Neural cell (in vitro differentiated cells): ENCODE results near the gene MYLIP. TPM values are rescaled to one million over a fixed set of nuclear protein-coding genes. Genes with fewer than 3 reads are reported as not detected.

Source experiments
- H2AFZ ChIP-seq: fragments of 200-600, 300-800 bp; sonication (generic), shearing (Covaris generic); 2 replicates; pipeline ENCODE4 v1.6.0; 2014; ENCODE audit warnings: low read depth, mild to moderate bottlenecking, antibody characterized with exemption, low read length, moderate library complexity
- H3F3A ChIP-seq: fragments of 200-600 bp; shearing (Covaris generic); 2 replicates; pipeline ENCODE4 v1.6.1; 2016; ENCODE audit warnings: mild to moderate bottlenecking, moderate library complexity, mixed read lengths, antibody characterized with exemption, low read length; ENCODE audit not compliant: insufficient read depth, poor library complexity, severe bottlenecking
- H3K27ac ChIP-seq: fragments of 200-600, 300-800 bp; sonication (generic), shearing (Covaris generic); 2 replicates; pipeline ENCODE4 v1.5.1; 2014; ENCODE audit warnings: mild to moderate bottlenecking, low read length, moderate library complexity
- H3K27me3 ChIP-seq: fragments of 300-800, 200-600 bp; sonication (generic), shearing (Covaris generic); 2 replicates; pipeline ENCODE4 v1.6.0; 2014; ENCODE audit warnings: mild to moderate bottlenecking, low read depth, low read length, moderate library complexity; ENCODE audit not compliant: insufficient read depth
- H3K36me3 ChIP-seq: fragments of 300-800, 200-600 bp; sonication (generic), shearing (Covaris generic); 2 replicates; pipeline ENCODE4 v1.5.1; 2014; ENCODE audit warnings: mild to moderate bottlenecking, antibody characterized with exemption, low read length, moderate library complexity; ENCODE audit not compliant: insufficient read depth
- H3K4me2 ChIP-seq: fragments of 300-800, 200-600 bp; sonication (generic), shearing (Covaris generic); 2 replicates; pipeline ENCODE4 v1.6.0; 2014; ENCODE audit warnings: mild to moderate bottlenecking, low read length
- H3K4me3 ChIP-seq: fragments of 300-800, 200-600 bp; sonication (generic), shearing (Covaris generic); 2 replicates; pipeline ENCODE4 v1.5.1; 2014; ENCODE audit warnings: mild to moderate bottlenecking, low read length, moderate library complexity
- H3K79me2 ChIP-seq: fragments of 200-600 bp; shearing (Covaris generic); replicated peaks from 2 replicates; pipeline ENCODE4 v1.6.0; 2014; ENCODE audit warnings: mild to moderate bottlenecking, low read length, moderate library complexity; ENCODE audit not compliant: insufficient read depth
- H3K9ac ChIP-seq: fragments of 300-800, 200-600 bp; sonication (generic), shearing (Covaris generic); 2 replicates; pipeline ENCODE4 v1.6.1; 2016; ENCODE audit warnings: mild to moderate bottlenecking, low read length, mixed read lengths
- H3K9me2 ChIP-seq: fragments of 200-600 bp; shearing (Covaris generic); 2 replicates; pipeline ENCODE4 v1.6.1; 2016; ENCODE audit warnings: mild to moderate bottlenecking, low read length, mixed read lengths; ENCODE audit not compliant: insufficient read depth
- H3K9me3 ChIP-seq: fragments of 200-600, 300-800 bp; sonication (generic), shearing (Covaris generic); 2 replicates; pipeline ENCODE4 v1.6.1; 2016; ENCODE audit warnings: mild to moderate bottlenecking, mixed run types, low read length, moderate library complexity, mixed read lengths
- H4K20me1 ChIP-seq: fragments of 200-600 bp; shearing (Covaris generic); 2 replicates; pipeline ENCODE4 v1.6.1; 2016; ENCODE audit warnings: mild to moderate bottlenecking, mixed run types; ENCODE audit not compliant: insufficient read depth
- CTCF ChIP-seq: fragments of 450-650 bp; IDR thresholded peaks from 2 replicates; pipeline ENCODE4 v1.5.1; 2014; ENCODE audit warnings: antibody characterized with exemption, mild to moderate bottlenecking, moderate library complexity; ENCODE audit not compliant: poor library complexity, severe bottlenecking
- EP300 ChIP-seq: fragments of 450-650 bp; conservative IDR thresholded peaks from 2 replicates; pipeline ENCODE4 v1.6.1; 2014; ENCODE audit warnings: antibody characterized with exemption, mild to moderate bottlenecking, moderate library complexity; ENCODE audit not compliant: poor library complexity, severe bottlenecking
- EZH2 ChIP-seq: fragments of 200-600, 300-800 bp; shearing (Covaris generic), sonication (generic); IDR thresholded peaks from 2 replicates; pipeline ENCODE4 v1.6.1; 2014; ENCODE audit warnings: antibody characterized with exemption, low read length, borderline replicate concordance, mild to moderate bottlenecking; ENCODE audit not compliant: insufficient read depth, poor library complexity, severe bottlenecking
- MXI1 ChIP-seq: fragments of 450-650 bp; conservative IDR thresholded peaks from 2 replicates; pipeline ENCODE4 v1.6.1; 2014; ENCODE audit warnings: antibody characterized with exemption, mild to moderate bottlenecking; ENCODE audit not compliant: poor library complexity, severe bottlenecking
- POLR2AphosphoS5 ChIP-seq: IDR thresholded peaks from 2 replicates; pipeline ENCODE4 v1.6.1; 2012
- RAD21 ChIP-seq: fragments of 450-650 bp; conservative IDR thresholded peaks from 2 replicates; pipeline ENCODE4 v1.6.1; 2014; ENCODE audit warnings: antibody characterized with exemption, mild to moderate bottlenecking, moderate library complexity
- REST ChIP-seq: IDR thresholded peaks from 2 replicates; pipeline ENCODE4 v1.6.1; 2012; ENCODE audit warnings: borderline replicate concordance
- SMC3 ChIP-seq: fragments of 450-650 bp; conservative IDR thresholded peaks from 2 replicates; pipeline ENCODE4 v1.6.1; 2014; ENCODE audit warnings: antibody characterized with exemption, mild to moderate bottlenecking, moderate library complexity; ENCODE audit not compliant: poor library complexity
- TAF1 ChIP-seq: IDR thresholded peaks from 2 replicates; pipeline ENCODE4 v1.6.1; 2012; ENCODE audit warnings: low read depth
- polyA plus RNA-seq: library from polyadenylated mRNA; depleted of rRNA; stranded (reverse); fragments of >200 nt; gene quantifications from 2 replicates; pipeline ENCODE4 v1.2.3, GENCODE V29; 2014

The MYLIP gene
- polyA plus RNA-seq, 1 donor from 2014 or later = 8.1 TPM

GRCh38 chr6:16181439-16182297 is 52.8 kb downstream of the MYLIP start:
- H3K9me3 ChIP-seq = no peaks in the 10 kb centered on the region
- no peaks in the 10 kb centered on the region for H3K27me3 ChIP-seq
- TF ChIP-seq EP300 = no peak
- TF ChIP-seq REST = no peak
- TF ChIP-seq RAD21 = no peak
- TF ChIP-seq POLR2AphosphoS5 = no peak
- no peak for TF ChIP-seq TAF1
- TF ChIP-seq MXI1 = no peak
- no peak for TF ChIP-seq CTCF
- no peak for TF ChIP-seq SMC3
- no peak for TF ChIP-seq EZH2
- no peak overlapping the region for H3K4me3 ChIP-seq
- H4K20me1 ChIP-seq = no peaks in the 10 kb centered on the region
- H3K9ac ChIP-seq = no peak overlapping the region
- no peaks in the 10 kb centered on the region for H3K79me2 ChIP-seq
- H3F3A ChIP-seq = no peaks in the 10 kb centered on the region
- no peaks in the 10 kb centered on the region for H3K36me3 ChIP-seq
- no peak overlapping the region for H3K27ac ChIP-seq
- no peak overlapping the region for H3K4me2 ChIP-seq
- no peaks in the 10 kb centered on the region for H3K9me2 ChIP-seq
- H2AFZ ChIP-seq = no peak overlapping the region

- Histone ChIP-seq H3F3A (no peaks in the 10 kb centered on the region), H3K79me2 (no peaks in the 10 kb centered on the region), H3K9me2 (no peaks in the 10 kb centered on the region), H3K36me3 (no peaks in the 10 kb centered on the region), H4K20me1 (no peaks in the 10 kb centered on the region), H2AFZ (no peak overlapping the region), H3K9ac (no peak overlapping the region), H3K4me3 (no peak overlapping the region), H3K27ac (no peak overlapping the region), H3K27me3 (no peaks in the 10 kb centered on the region), H3K9me3 (no peaks in the 10 kb centered on the region), H3K4me2 (no peak overlapping the region)
- TF ChIP-seq SMC3 (peak; percentile 90), MXI1 (no peak), RAD21 (peak; percentile 86), TAF1 (no peak), CTCF (peak; percentile 88), REST (no peak), POLR2AphosphoS5 (no peak), EZH2 (no peak), EP300 (no peak)
Observed at GRCh38 chr6:16183187-16183664, 54.3 kb downstream of the MYLIP start.
